AG09309 (cell line): ENCODE data around the gene TNNT1.

Source experiments
- DNase-seq: peaks from one replicate; pipeline ENCODE4 v3.0.0-alpha.2; 2010; ENCODE audit warnings: low read depth
- H3K4me3 ChIP-seq: 2 replicates; pipeline ENCODE4 v1.5.1; 2011; ENCODE audit warnings: mild to moderate bottlenecking, low read depth, low read length, moderate library complexity; ENCODE audit not compliant: control insufficient read depth
- TF ChIP-seq, protein P1 (sequence below): IDR thresholded peaks from 2 replicates; pipeline ENCODE4 v1.5.1; 2011; ENCODE audit warnings: mild to moderate bottlenecking, low read depth, low read length, inconsistent platforms; ENCODE audit not compliant: insufficient read depth, control insufficient read depth; ENCODE audit errors: missing control alignments

TNNT1 gene

DNA sequence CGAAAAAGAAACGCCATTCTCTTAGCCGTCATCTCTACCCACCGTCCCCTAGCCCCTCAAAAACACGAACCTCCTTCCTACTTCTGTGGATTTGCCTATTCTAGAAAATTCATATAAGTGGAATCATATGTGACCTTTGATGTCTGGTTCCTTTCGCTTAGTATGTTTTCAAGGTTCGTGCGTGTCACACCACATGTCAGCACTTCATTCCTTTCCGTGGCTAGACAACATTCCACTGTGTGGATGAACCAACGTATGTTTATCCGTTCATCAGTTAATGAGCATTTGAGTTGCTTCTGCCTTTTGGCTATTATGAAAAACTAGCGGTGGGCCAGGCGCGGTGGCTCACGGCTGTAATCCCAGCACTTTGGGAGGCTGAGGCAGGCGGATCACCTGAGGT is 17.6 kb downstream of the TNNT1 start:
- H3K4me3 ChIP-seq, result no peak overlapping the region
- no peak for DNase-seq
- TF ChIP-seq, protein P1, sequence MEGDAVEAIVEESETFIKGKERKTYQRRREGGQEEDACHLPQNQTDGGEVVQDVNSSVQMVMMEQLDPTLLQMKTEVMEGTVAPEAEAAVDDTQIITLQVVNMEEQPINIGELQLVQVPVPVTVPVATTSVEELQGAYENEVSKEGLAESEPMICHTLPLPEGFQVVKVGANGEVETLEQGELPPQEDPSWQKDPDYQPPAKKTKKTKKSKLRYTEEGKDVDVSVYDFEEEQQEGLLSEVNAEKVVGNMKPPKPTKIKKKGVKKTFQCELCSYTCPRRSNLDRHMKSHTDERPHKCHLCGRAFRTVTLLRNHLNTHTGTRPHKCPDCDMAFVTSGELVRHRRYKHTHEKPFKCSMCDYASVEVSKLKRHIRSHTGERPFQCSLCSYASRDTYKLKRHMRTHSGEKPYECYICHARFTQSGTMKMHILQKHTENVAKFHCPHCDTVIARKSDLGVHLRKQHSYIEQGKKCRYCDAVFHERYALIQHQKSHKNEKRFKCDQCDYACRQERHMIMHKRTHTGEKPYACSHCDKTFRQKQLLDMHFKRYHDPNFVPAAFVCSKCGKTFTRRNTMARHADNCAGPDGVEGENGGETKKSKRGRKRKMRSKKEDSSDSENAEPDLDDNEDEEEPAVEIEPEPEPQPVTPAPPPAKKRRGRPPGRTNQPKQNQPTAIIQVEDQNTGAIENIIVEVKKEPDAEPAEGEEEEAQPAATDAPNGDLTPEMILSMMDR, result no peak

DNA sequence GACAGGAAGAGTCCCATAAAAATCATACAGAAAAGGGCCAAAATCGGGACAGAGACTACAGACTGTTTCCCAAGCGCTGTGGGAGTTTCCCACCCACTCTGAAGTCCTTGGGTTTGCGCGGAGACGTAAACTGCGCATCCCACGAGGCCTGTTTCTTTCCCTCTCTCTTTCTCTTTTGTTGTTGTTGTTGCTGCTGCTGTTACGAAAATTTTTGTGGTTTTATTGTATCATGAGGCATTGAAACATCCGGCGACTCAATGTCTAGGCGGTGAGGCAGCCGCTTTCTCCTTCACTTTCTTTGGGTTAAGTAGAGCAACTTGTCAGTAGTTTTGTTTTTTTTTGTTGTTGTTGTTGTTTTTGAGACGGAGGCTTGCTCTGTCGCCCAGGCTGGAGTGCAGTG is 30.0 kb downstream of the TNNT1 start:
- DNase-seq, result no peak
- TF ChIP-seq, protein P1, result no peak
- H3K4me3 ChIP-seq, result no peak overlapping the region

DNA sequence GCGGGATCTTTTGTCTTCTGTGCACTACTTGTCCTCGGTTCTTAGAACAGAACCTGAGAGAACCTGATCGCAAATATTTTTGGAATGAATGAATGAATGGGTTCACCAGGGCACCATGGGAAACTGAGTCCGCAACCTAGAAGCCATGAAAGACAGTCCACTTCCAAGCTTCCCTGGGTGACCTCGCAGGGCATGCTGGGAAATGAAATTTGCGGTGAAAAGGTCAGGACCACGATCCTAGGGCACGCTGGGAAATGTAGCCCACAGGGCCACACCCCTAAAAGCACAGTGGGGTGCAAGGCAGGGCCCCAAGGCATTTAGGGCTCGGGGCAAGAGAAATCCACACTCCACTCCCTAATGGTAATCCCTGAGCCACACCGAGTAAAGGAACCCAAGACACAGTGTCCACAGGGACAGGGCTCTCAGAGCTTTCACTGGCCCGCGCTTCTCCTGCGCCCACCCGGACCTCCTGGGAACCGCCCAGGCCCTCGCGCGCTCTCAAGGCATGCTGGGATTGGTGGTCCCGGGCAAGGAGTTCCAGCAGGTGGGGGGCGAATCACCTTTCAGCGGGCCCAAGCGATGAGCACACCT is 30.5 kb downstream of the TNNT1 start:
- H3K4me3 ChIP-seq, result peak overlapping the region; percentile 62
- TF ChIP-seq, protein P1, result no peak
- no peak for DNase-seq

DNA sequence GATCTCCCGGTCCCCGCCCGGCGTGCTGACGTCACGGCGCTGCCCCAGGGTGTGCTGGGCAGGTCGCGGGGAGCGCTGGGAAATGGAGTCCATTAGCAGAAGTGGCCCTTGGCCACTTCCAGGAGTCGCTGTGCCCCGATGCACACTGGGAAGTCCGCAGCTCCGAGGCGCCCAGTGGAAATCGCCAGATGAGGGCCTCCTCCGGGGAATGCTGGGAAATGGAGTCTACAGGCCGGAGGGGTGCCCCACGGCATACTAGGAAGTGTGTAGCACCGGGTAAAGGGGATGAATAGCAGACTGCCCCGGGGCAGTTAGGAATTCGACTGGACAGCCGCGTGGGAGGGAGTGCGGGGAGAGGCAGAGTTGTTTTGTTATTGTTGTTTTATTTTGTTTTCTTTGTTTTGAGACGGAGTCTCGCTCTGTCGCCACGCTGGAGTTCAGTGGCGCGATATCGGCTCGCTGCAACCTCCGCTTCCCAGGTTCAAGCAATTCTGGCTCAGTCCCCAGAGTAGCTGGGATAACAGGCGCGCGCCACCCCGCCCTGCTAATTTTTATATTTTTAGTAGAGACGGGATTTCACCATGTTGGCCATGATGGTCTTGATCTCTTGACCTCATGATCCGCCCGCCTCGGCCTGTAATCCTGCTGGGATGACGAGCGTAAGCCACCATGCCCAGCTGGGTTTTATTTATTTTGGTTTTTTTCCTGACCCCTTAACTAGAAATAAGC is 31.2 kb downstream of the TNNT1 start:
- TF ChIP-seq, protein P1, result no peak
- peak overlapping the region; percentile 98 for H3K4me3 ChIP-seq

DNA sequence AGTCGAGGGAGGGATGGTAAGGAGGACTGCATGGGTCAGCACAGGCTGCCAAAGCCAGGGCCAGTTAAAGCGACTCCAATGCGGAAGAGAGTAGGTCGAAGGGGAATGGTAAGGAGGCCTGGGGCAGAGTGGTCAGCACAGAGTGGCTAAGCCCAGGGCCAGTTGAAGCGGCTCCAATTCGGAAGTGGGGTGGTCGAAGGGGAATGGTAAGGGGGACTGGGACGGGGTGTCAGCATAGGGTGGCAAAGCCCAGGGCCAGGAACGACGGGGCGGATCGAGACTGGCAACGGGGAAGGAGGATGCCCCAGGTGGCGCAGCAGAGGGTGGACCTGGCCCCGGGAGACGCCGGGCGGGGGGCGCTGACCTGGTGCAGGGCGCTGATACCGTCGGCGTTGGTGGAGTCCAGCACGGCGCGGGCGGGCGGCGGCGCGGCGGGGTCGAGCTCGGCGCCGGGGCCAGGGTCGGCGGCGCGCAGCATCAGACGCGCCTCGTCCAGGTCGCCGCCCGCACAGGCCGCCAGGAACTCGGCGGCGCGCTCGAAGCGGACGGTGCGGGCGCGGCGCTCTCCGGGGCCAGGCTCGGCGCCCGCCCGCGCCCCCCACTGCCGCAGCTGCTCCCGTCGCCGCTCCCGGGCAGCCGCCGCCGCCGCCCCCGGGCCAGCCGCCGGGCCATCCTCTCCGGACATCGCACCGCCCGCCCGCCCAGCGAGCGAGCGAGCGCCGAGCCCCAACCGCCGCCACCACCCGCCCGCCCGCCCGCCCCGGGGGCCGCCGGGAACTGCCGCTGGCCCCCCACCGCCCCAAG is 31.9 kb downstream of the TNNT1 start, which contains the start of gene PPP1R12C:
Gene PPP1R12C (minus strand): TSS at position 779 of the 804 bp plus-strand sequence. CDS start 94 bp downstream, at position 685.
- no peak for DNase-seq
- TF ChIP-seq, protein P1, result no peak
- H3K4me3 ChIP-seq, result peak within 1 kb of the TSS; percentile 98

More for the DNA sequence above, 31.2 kb downstream of the TNNT1 start:
- peak; percentile 94 for DNase-seq

DNA sequence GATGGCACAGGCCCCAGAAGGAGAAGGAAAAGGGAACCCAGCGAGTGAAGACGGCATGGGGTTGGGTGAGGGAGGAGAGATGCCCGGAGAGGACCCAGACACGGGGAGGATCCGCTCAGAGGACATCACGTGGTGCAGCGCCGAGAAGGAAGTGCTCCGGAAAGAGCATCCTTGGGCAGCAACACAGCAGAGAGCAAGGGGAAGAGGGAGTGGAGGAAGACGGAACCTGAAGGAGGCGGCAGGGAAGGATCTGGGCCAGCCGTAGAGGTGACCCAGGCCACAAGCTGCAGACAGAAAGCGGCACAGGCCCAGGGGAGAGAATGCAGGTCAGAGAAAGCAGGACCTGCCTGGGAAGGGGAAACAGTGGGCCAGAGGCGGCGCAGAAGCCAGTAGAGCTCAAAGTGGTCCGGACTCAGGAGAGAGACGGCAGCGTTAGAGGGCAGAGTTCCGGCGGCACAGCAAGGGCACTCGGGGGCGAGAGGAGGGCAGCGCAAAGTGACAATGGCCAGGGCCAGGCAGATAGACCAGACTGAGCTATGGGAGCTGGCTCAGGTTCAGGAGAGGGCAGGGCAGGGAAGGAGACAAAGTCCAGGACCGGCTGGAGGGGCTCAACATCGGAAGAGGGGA is 32.7 kb downstream of the TNNT1 start:
- TF ChIP-seq, protein P1, result no peak
- DNase-seq, result no peak
- peak overlapping the region; percentile 98 for H3K4me3 ChIP-seq
